OCI-LY3 (cell line): ENCODE results near the gene LARGE1.

Experiments
- CTCF ChIP-seq: fragments of 200-600, 300-600 bp; sonication (generic); IDR thresholded peaks from 2 replicates; pipeline ENCODE4 v1.5.1; 2014; ENCODE audit warnings: antibody characterized with exemption, low read length, low read depth
- EZH2phosphoT487 ChIP-seq: fragments of 200-600 bp; shearing (Covaris generic); IDR thresholded peaks from 2 replicates; pipeline ENCODE4 v1.6.1; 2018; ENCODE audit warnings: antibody characterized with exemption, mixed run types, low read depth

DNA sequence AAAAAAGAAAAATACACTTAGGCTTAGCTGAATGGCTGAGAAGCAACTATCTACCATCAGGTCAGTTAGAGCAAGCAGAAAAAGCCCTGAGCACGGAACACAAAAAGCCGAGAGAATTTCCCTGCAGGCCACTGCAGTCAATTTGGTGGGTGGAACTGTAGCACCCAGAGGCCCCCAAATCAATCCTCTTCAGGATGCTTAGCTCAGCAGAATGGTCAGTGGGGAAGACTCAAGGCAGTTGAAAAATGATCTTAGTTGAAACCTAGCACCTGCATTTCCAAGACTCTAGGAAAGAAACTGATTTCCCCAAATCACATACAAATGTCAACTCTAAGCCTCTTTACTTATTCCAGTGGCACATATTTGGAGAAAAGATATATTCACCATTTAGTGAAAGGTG, 534.7 kb downstream of the LARGE1 start:
- TF ChIP-seq CTCF (no peak), EZH2phosphoT487 (no peak)
